Measurements from ENCODE around the gene ATP1A3.
"Not testable (repeated sequence)": the region's sequence is repeated elsewhere in the genome, so short reads cannot be mapped to it uniquely, and the experiment has no call there.

The ATP1A3 gene

DNA sequence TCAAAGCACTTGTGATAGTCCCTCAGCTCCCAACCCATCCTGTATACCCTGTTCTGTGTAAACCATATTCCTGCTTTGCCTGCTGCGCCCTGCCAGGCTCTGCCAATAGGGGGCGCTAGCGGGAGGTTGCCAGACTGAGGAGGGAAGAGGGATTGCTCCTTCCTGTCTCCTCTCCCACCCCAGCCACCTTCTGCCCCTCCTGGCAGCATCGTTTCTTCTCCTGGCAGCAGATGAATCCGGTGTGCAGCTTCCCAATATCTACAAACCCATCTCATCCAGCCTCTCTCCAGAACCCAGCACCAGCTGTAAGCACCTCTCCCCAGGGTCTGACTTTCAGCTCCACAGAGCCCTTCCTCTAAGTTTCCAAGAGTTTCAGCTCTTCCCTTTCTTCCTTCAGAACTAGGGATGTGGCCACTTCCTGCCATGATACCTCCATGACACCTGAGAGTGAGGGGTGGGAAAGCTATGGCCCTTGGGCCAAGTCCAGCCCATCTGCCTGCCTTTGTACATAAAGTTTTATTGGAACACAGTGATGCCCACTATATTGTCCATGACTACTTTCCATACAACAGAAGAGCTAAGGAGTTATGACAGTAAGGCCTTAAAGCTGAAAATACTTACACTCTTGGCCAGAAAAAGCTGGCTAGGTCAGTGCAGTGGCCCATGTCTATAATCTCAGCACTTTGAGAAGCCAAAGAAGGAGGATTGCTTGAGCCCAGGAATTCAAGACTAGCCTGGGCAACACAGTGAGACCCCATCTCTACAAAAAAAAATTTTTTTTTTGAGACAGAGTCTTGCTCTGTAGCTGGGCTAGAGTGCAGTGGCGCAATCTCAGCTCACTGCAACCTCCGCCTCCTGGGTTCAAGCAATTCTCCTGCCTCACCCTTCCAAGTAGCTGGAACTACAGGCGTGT lies 34.5 kb upstream of the ATP1A3 start:
- H3K36me3 ChIP-seq (ENCODE audit: control insufficient read depth in 1 of 2, insufficient read depth in 2 of 2, low read length in 2 of 2): peaks cover 0 to 6% of the 10 kb centered on the region in 2 donors
- no peak overlapping the region for H3K27ac ChIP-seq (ENCODE audit: low read length)
- no peaks in the 10 kb centered on the region for H3K9me3 ChIP-seq (ENCODE audit: control insufficient read depth in 1 of 2, low read length in 2 of 2)
- no peaks in the 10 kb centered on the region for H3K27me3 ChIP-seq (ENCODE audit: low read depth, low read length)
- H3K4me3 ChIP-seq (ENCODE audit: low read depth in 1 of 2, low read length in 2 of 2): no peak overlapping the region
- peaks cover 0 to 30% of the 10 kb centered on the region in 2 donors for H3K4me1 ChIP-seq (ENCODE audit: control insufficient read depth in 1 of 2, insufficient read depth in 2 of 2, low read length in 2 of 2)

DNA sequence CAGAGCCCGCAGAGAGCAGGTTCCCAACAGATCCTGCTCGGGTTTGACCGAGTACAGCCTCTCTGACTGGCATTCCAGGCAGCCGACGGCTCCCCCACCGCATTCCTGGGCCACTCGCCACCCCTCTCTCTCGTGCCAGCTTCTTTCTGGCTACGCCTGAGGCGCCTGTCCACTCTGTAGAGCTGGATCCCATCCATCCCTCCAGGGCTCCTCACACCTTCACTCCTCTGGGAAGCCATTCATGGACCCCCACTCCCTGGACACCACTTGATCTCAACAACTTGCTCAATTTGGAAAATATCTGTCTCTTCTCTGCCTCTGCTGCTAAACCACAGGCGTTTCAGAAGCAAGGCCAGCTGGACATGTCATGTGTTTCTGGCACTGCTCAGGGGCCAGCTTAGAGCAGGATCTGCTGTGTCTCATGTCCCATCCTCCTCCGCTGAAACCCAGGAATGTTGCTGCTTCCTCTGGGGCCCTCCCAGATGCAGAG lies 30.6 kb upstream of the ATP1A3 start:
- Histone ChIP-seq H3K4me3 (ENCODE audit: low read depth in 1 of 2, low read length in 2 of 2) (no peak overlapping the region), H3K4me1 (ENCODE audit: control insufficient read depth in 1 of 2, insufficient read depth in 2 of 2, low read length in 2 of 2) (peaks cover 0 to 20% of the 10 kb centered on the region in 2 donors), H3K27me3 (ENCODE audit: low read depth, low read length) (no peaks in the 10 kb centered on the region), H3K27ac (ENCODE audit: low read length) (no peak overlapping the region), H3K36me3 (ENCODE audit: control insufficient read depth in 1 of 2, insufficient read depth in 2 of 2, low read length in 2 of 2) (peaks cover 0 to 6% of the 10 kb centered on the region in 2 donors), H3K9me3 (ENCODE audit: control insufficient read depth in 1 of 2, low read length in 2 of 2) (no peaks in the 10 kb centered on the region)

DNA sequence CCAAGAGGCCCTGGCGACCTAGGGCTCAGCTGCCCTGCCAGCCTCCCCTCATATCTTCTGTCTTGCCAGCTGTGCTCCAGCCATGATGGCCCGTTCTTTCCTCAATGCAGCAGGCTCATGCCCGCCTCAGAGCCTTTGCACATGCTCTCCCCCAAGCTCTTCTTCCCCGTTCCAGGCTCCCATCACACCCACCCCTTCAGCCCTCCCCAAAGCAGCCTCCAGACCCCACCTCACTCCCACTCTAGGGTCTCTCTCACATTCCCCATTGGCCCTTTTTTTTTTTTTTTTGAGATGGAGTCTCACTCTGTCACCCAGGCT lies 29.9 kb upstream of the ATP1A3 start:
- Histone ChIP-seq H3K36me3 (ENCODE audit: control insufficient read depth in 1 of 2, insufficient read depth in 2 of 2, low read length in 2 of 2) (peaks cover 0 to 9% of the 10 kb centered on the region in 2 donors), H3K27me3 (ENCODE audit: low read depth, low read length) (no peaks in the 10 kb centered on the region), H3K9me3 (ENCODE audit: control insufficient read depth in 1 of 2, low read length in 2 of 2) (no peaks in the 10 kb centered on the region), H3K27ac (ENCODE audit: low read length) (no peak overlapping the region), H3K4me3 (ENCODE audit: low read depth in 1 of 2, low read length in 2 of 2) (no peak overlapping the region), H3K4me1 (ENCODE audit: control insufficient read depth in 1 of 2, insufficient read depth in 2 of 2, low read length in 2 of 2) (peaks cover 0 to 20% of the 10 kb centered on the region in 2 donors)

DNA sequence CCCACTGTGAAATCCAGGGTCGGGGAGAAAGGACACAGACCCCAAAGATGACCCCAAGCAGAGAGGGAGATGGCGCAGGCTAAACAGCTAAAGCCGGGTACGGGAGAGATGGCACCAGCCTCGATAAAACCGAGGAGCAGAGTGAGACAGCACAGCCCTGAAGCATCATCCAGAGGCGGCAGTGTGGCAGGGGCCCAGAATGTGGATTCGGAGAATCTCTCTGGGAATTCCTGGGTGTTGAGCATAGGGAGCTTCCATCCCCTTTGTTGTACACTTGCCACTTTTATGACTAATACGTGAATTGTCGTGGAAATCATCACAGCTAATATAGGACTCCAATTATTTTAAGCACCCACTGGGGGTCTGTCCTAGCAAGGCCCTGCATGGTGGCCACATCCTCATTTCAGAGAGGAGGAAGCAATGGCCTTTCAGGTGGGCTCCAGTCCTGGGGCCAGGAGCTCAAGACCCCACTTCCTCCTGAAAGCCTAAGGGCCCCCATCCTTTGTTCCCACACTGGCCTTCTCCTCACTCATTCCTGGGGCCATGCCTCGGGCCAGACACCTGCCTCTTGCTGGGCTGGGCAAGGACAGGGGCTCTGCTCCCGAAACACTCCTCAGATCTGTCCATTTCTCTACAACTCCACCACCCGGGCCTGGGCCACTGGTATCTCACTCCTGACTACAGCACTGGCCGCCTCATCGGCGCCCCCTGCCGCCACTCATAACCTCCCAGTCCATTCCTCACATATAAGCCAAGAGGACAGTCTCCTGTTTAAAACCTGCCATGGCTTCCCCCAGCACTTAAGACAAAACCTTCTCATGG lies 29.3 kb upstream of the ATP1A3 start:
- peaks cover 0 to 20% of the 10 kb centered on the region in 2 donors for H3K4me1 ChIP-seq (ENCODE audit: control insufficient read depth in 1 of 2, insufficient read depth in 2 of 2, low read length in 2 of 2)
- H3K27me3 ChIP-seq (ENCODE audit: low read depth, low read length): no peaks in the 10 kb centered on the region
- peaks cover 0 to 10% of the 10 kb centered on the region in 2 donors for H3K36me3 ChIP-seq (ENCODE audit: control insufficient read depth in 1 of 2, insufficient read depth in 2 of 2, low read length in 2 of 2)
- no peak overlapping the region for H3K4me3 ChIP-seq (ENCODE audit: low read depth in 1 of 2, low read length in 2 of 2)
- no peak overlapping the region for H3K27ac ChIP-seq (ENCODE audit: low read length)
- H3K9me3 ChIP-seq (ENCODE audit: control insufficient read depth in 1 of 2, low read length in 2 of 2): no peaks in the 10 kb centered on the region

DNA sequence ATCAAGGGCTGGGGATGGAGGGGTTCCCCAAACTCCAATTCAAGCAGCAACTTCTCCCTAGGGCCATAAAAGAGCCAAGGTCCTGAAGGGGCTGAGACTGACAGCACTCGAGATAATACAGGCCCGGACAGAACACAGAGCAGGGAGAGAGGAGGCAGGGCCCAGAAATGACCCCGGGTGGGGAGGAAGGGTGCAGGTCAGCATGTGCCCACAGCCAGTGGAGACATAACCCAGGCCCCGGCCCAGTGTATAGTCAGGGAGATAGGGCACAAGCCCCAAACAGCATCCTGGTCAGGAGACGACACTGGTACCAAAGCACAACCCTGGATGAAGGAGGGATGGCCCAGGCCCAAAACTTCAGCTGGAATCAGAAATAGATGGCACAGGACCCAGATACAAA lies 28.6 kb upstream of the ATP1A3 start:
- H3K36me3 ChIP-seq (ENCODE audit: control insufficient read depth in 1 of 2, insufficient read depth in 2 of 2, low read length in 2 of 2): peaks cover 0 to 12% of the 10 kb centered on the region in 2 donors
- no peaks in the 10 kb centered on the region for H3K9me3 ChIP-seq (ENCODE audit: control insufficient read depth in 1 of 2, low read length in 2 of 2)

DNA sequence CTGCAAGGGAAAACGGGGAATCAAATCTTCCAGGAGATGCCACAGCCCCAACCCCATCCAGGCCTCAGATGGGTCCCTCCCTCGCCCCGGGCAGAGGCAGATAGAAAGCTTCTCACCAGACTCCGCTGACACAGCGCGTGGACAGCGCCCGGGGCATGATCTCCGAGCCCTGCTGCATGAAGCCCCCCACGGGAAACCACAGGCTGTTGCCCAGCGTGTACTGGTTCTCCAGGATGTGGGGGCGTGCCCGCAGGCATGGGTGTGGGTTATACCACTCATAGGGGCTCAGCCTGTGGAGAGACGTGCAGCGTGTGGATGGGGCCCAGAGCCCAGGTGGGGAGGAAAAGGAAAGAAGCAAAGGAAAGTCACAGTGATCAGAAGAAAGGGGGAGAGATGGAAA lies 27.2 kb upstream of the ATP1A3 start:
- H3K4me3 ChIP-seq (ENCODE audit: low read depth in 1 of 2, low read length in 2 of 2): no peak overlapping the region
- no peaks in the 10 kb centered on the region for H3K27me3 ChIP-seq (ENCODE audit: low read depth, low read length)
- H3K36me3 ChIP-seq (ENCODE audit: control insufficient read depth in 1 of 2, insufficient read depth in 2 of 2, low read length in 2 of 2): peaks cover 0 to 10% of the 10 kb centered on the region in 2 donors
- H3K9me3 ChIP-seq (ENCODE audit: control insufficient read depth in 1 of 2, low read length in 2 of 2): no peaks in the 10 kb centered on the region
- H3K27ac ChIP-seq (ENCODE audit: low read length): no peak overlapping the region
- H3K4me1 ChIP-seq (ENCODE audit: control insufficient read depth in 1 of 2, insufficient read depth in 2 of 2, low read length in 2 of 2): peaks cover 0 to 20% of the 10 kb centered on the region in 2 donors

More for the DNA sequence above, 28.6 kb upstream of the ATP1A3 start:
- Histone ChIP-seq H3K27me3 (ENCODE audit: low read depth, low read length) (no peaks in the 10 kb centered on the region), H3K4me1 (ENCODE audit: control insufficient read depth in 1 of 2, insufficient read depth in 2 of 2, low read length in 2 of 2) (peaks cover 0 to 20% of the 10 kb centered on the region in 2 donors), H3K27ac (ENCODE audit: low read length) (no peak overlapping the region), H3K4me3 (ENCODE audit: low read depth in 1 of 2, low read length in 2 of 2) (no peak overlapping the region)

GRCh38 chr19:42018503-42019193 lies 24.6 kb upstream of the ATP1A3 start:
- Histone ChIP-seq H3K4me1 (ENCODE audit: control insufficient read depth in 1 of 2, insufficient read depth in 2 of 2, low read length in 2 of 2) (peaks cover 0 to 2% of the 10 kb centered on the region in 2 donors), H3K36me3 (ENCODE audit: control insufficient read depth in 1 of 2, insufficient read depth in 2 of 2, low read length in 2 of 2) (peaks cover 0 to 10% of the 10 kb centered on the region in 2 donors), H3K27me3 (ENCODE audit: low read depth, low read length) (no peaks in the 10 kb centered on the region), H3K27ac (ENCODE audit: low read length) (no peak overlapping the region), H3K4me3 (ENCODE audit: low read depth in 1 of 2, low read length in 2 of 2) (no peak overlapping the region), H3K9me3 (ENCODE audit: control insufficient read depth in 1 of 2, low read length in 2 of 2) (no peaks in the 10 kb centered on the region)

GRCh38 chr19:42017040-42017439 lies 23.0 kb upstream of the ATP1A3 start:
- H3K9me3 ChIP-seq (ENCODE audit: control insufficient read depth in 1 of 2, low read length in 2 of 2): no peaks in the 10 kb centered on the region
- peaks cover 0 to 10% of the 10 kb centered on the region in 2 donors for H3K36me3 ChIP-seq (ENCODE audit: control insufficient read depth in 1 of 2, insufficient read depth in 2 of 2, low read length in 2 of 2)
- no peak overlapping the region for H3K4me3 ChIP-seq (ENCODE audit: low read depth in 1 of 2, low read length in 2 of 2)
- H3K27ac ChIP-seq (ENCODE audit: low read length): no peak overlapping the region
- H3K27me3 ChIP-seq (ENCODE audit: low read depth, low read length): no peaks in the 10 kb centered on the region
- no peaks in the 10 kb centered on the region for H3K4me1 ChIP-seq (ENCODE audit: control insufficient read depth in 1 of 2, insufficient read depth in 2 of 2, low read length in 2 of 2)

DNA sequence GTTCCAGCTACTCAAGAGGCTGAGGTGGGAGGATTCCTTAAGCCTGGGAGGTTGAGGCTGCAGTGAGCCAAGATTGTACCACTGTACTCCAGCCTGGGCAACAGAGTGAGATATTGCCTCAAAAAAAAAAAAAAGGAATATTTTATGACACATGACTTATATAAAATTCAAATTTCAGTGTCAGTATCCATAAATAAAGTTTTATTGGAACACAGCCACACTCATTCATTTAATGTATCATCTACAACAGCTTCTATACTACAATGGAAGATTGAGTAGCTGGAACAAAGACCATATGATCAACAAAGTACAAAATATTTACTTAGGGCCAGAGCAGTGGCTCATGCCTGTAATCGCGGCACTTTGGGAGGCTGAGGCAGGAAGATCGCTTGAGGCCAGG lies 18.7 kb upstream of the ATP1A3 start:
- H3K36me3 ChIP-seq (ENCODE audit: control insufficient read depth in 1 of 2, insufficient read depth in 2 of 2, low read length in 2 of 2); H3K27me3 ChIP-seq (ENCODE audit: low read depth, low read length); H3K9me3 ChIP-seq (ENCODE audit: control insufficient read depth in 1 of 2, low read length in 2 of 2); H3K4me1 ChIP-seq (ENCODE audit: control insufficient read depth in 1 of 2, insufficient read depth in 2 of 2, low read length in 2 of 2); H3K4me3 ChIP-seq (ENCODE audit: low read depth in 1 of 2, low read length in 2 of 2); H3K27ac ChIP-seq (ENCODE audit: low read length): not testable (repeated sequence)

GRCh38 chr19:42010245-42011126 lies 16.5 kb upstream of the ATP1A3 start:
- Histone ChIP-seq H3K27ac (ENCODE audit: low read length) (no peak overlapping the region), H3K4me3 (ENCODE audit: low read depth in 1 of 2, low read length in 2 of 2) (no peak overlapping the region), H3K27me3 (ENCODE audit: low read depth, low read length) (no peaks in the 10 kb centered on the region), H3K4me1 (ENCODE audit: control insufficient read depth in 1 of 2, insufficient read depth in 2 of 2, low read length in 2 of 2) (no peaks in the 10 kb centered on the region), H3K9me3 (ENCODE audit: control insufficient read depth in 1 of 2, low read length in 2 of 2) (no peaks in the 10 kb centered on the region), H3K36me3 (ENCODE audit: control insufficient read depth in 1 of 2, insufficient read depth in 2 of 2, low read length in 2 of 2) (peaks cover 0 to 12% of the 10 kb centered on the region in 2 donors)

Data from muscle layer of duodenum (tissue), 2 donors.